Loucy (cell line): ENCODE data around the gene UBE2J1.

Source experiments
- H2AFZ ChIP-seq: fragments of 200-600 bp; sonication (generic); 2 replicates; pipeline ENCODE4 v1.6.0; 2016; ENCODE audit warnings: antibody characterized with exemption, mild to moderate bottlenecking, low read length, moderate library complexity
- H3F3A ChIP-seq: fragments of 200-600 bp; 2 replicates; pipeline ENCODE4 v1.6.0; 2016; ENCODE audit warnings: antibody characterized with exemption, low read depth, mild to moderate bottlenecking
- H3K27me3 ChIP-seq: fragments of 200-600 bp; sonication (generic); 2 replicates; pipeline ENCODE4 v1.6.1; 2014; ENCODE audit warnings: low read length, mild to moderate bottlenecking; ENCODE audit not compliant: insufficient read depth, poor library complexity, severe bottlenecking
- H3K36me3 ChIP-seq: fragments of 200-600 bp; sonication (generic); 2 replicates; pipeline ENCODE4 v1.6.1; 2016; ENCODE audit warnings: low read length; ENCODE audit not compliant: insufficient read depth
- H3K4me1 ChIP-seq: fragments of 200-600 bp; sonication (generic); 2 replicates; pipeline ENCODE4 v1.5.1; 2014; ENCODE audit warnings: low read length, mild to moderate bottlenecking; ENCODE audit not compliant: insufficient read depth, poor library complexity, severe bottlenecking
- H3K4me2 ChIP-seq: fragments of 200-600 bp; sonication (generic); 2 replicates; pipeline ENCODE4 v1.6.0; 2014; ENCODE audit warnings: antibody characterized with exemption, low read length, low read depth, mild to moderate bottlenecking; ENCODE audit not compliant: poor library complexity, severe bottlenecking
- H3K4me3 ChIP-seq: fragments of 200-600 bp; sonication (generic); 2 replicates; pipeline ENCODE4 v1.5.1; 2014; ENCODE audit warnings: low read length, mild to moderate bottlenecking, mixed read lengths; ENCODE audit not compliant: poor library complexity, severe bottlenecking
- H3K79me2 ChIP-seq: fragments of 200-600 bp; sonication (generic); 2 replicates; pipeline ENCODE4 v1.6.1; 2014; ENCODE audit warnings: low read length; ENCODE audit not compliant: insufficient read depth
- H3K9ac ChIP-seq: fragments of 200-600 bp; sonication (generic); 2 replicates; pipeline ENCODE4 v1.6.0; 2014; ENCODE audit warnings: mild to moderate bottlenecking, low read depth, low read length, moderate library complexity; ENCODE audit not compliant: poor library complexity, severe bottlenecking
- H3K9me2 ChIP-seq: fragments of 200-600 bp; sonication (generic); replicated peaks from 2 replicates; pipeline ENCODE4 v1.6.1; 2016; ENCODE audit warnings: low read depth, low read length, mixed read lengths
- H3K9me3 ChIP-seq: fragments of 200-600 bp; sonication (generic); 2 replicates; pipeline ENCODE4 v1.6.1; 2014; ENCODE audit warnings: mild to moderate bottlenecking, antibody characterized with exemption, low read length, low read depth; ENCODE audit not compliant: insufficient read depth
- H4K20me1 ChIP-seq: fragments of 200-600 bp; sonication (generic); 2 replicates; pipeline ENCODE4 v1.6.0; 2014; ENCODE audit warnings: antibody characterized with exemption, low read length, mild to moderate bottlenecking; ENCODE audit not compliant: insufficient read depth, poor library complexity, severe bottlenecking
- EZH2phosphoT487 ChIP-seq: fragments of 200-600 bp; IDR thresholded peaks from 2 replicates; pipeline ENCODE4 v1.6.1; 2018; ENCODE audit warnings: antibody characterized with exemption, mild to moderate bottlenecking, moderate library complexity, borderline replicate concordance
- TF ChIP-seq, protein P1 (sequence below): fragments of 200-600 bp; sonication (generic); conservative IDR thresholded peaks from 2 replicates; pipeline ENCODE4 v1.5.1; 2014; ENCODE audit warnings: mild to moderate bottlenecking, antibody characterized with exemption, low read length

Gene UBE2J1

GRCh38 chr6:89284081-89284480 lies 68.4 kb downstream of the UBE2J1 start:
- Histone ChIP-seq H3K9ac (no peak overlapping the region), H4K20me1 (no peaks in the 10 kb centered on the region), H3K27me3 (no peaks in the 10 kb centered on the region), H3K9me3 (no peaks in the 10 kb centered on the region), H3K79me2 (no peaks in the 10 kb centered on the region), H3K36me3 (no peaks in the 10 kb centered on the region), H3K4me2 (no peak overlapping the region), H3F3A (no peaks in the 10 kb centered on the region), H2AFZ (no peak overlapping the region), H3K4me3 (no peak overlapping the region), H3K9me2 (no peaks in the 10 kb centered on the region), H3K4me1 (no peaks in the 10 kb centered on the region)
- TF ChIP-seq EZH2phosphoT487: no peak
- TF ChIP-seq, protein P1, sequence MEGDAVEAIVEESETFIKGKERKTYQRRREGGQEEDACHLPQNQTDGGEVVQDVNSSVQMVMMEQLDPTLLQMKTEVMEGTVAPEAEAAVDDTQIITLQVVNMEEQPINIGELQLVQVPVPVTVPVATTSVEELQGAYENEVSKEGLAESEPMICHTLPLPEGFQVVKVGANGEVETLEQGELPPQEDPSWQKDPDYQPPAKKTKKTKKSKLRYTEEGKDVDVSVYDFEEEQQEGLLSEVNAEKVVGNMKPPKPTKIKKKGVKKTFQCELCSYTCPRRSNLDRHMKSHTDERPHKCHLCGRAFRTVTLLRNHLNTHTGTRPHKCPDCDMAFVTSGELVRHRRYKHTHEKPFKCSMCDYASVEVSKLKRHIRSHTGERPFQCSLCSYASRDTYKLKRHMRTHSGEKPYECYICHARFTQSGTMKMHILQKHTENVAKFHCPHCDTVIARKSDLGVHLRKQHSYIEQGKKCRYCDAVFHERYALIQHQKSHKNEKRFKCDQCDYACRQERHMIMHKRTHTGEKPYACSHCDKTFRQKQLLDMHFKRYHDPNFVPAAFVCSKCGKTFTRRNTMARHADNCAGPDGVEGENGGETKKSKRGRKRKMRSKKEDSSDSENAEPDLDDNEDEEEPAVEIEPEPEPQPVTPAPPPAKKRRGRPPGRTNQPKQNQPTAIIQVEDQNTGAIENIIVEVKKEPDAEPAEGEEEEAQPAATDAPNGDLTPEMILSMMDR: no peak

- H3K9me3 ChIP-seq: no peaks in the 10 kb centered on the region
- no peak overlapping the region for H3K4me2 ChIP-seq
- no peaks in the 10 kb centered on the region for H3K4me1 ChIP-seq
- no peaks in the 10 kb centered on the region for H3K36me3 ChIP-seq
- no peak for TF ChIP-seq EZH2phosphoT487
- TF ChIP-seq, protein P1: no peak
- H3K79me2 ChIP-seq: no peaks in the 10 kb centered on the region
- H3K4me3 ChIP-seq: no peak overlapping the region
- no peaks in the 10 kb centered on the region for H3F3A ChIP-seq
- no peak overlapping the region for H2AFZ ChIP-seq
- H4K20me1 ChIP-seq: no peaks in the 10 kb centered on the region
- H3K27me3 ChIP-seq: no peaks in the 10 kb centered on the region
- no peaks in the 10 kb centered on the region for H3K9me2 ChIP-seq
- H3K9ac ChIP-seq: no peak overlapping the region
Observed at GRCh38 chr6:89282749-89283148, 69.8 kb downstream of the UBE2J1 start.

- H3K9me3 ChIP-seq: no peaks in the 10 kb centered on the region
- no peak overlapping the region for H3K4me2 ChIP-seq
- no peaks in the 10 kb centered on the region for H3F3A ChIP-seq
- no peaks in the 10 kb centered on the region for H3K36me3 ChIP-seq
- no peak overlapping the region for H3K9ac ChIP-seq
- TF ChIP-seq, protein P1: peak; percentile 74
- TF ChIP-seq EZH2phosphoT487: no peak
- H3K9me2 ChIP-seq: no peaks in the 10 kb centered on the region
- no peaks in the 10 kb centered on the region for H4K20me1 ChIP-seq
- no peaks in the 10 kb centered on the region for H3K27me3 ChIP-seq
- no peak overlapping the region for H2AFZ ChIP-seq
- no peaks in the 10 kb centered on the region for H3K4me1 ChIP-seq
- H3K4me3 ChIP-seq: no peak overlapping the region
- H3K79me2 ChIP-seq: no peaks in the 10 kb centered on the region
Observed at GRCh38 chr6:89281779-89282246, 70.7 kb downstream of the UBE2J1 start.
